B cell (primary cell): Measurements from ENCODE around the gene PALLD.

Experiments
- EZH2 ChIP-seq: IDR thresholded peaks from 2 replicates; pipeline ENCODE4 v1.6.1; 2012; ENCODE audit warnings: borderline replicate concordance, low read depth, mild to moderate bottlenecking, moderate library complexity, low read length; ENCODE audit not compliant: insufficient read depth, poor library complexity, severe bottlenecking
- TF ChIP-seq, protein P1 (sequence below): fragments of 200-600 bp; IDR thresholded peaks from one replicate; pipeline ENCODE4 v1.8.0; 2022; ENCODE audit warnings: antibody characterized with exemption, mild to moderate bottlenecking

DNA sequence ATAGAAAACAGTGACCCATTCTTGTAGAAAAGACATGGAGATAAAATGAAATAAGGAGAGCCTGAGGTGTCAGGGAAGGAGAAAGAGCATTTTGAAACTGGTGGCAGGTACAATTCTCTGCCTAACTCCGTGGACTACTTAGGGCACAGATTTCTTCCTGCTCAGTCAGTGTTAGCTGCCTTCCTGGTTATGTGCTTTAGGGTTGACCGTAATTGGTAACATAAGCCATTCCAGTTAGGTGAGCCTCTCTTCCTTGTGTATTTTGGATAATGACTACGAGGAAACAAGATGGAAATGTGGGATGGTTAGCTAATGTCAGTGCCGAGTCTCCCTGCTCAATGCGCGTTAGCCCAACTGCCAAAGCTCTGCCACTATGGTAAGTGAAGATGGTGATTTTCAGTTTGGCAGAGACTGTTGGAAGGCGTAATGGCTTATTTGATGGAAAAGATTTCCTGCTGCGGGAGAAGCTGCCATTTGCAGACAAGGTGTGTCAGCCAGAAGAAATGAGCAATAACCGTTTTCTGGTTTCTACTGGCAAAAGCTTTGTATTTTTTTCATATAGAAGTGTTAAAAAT, 339.1 kb downstream of the PALLD start:
- TF ChIP-seq, protein P1, sequence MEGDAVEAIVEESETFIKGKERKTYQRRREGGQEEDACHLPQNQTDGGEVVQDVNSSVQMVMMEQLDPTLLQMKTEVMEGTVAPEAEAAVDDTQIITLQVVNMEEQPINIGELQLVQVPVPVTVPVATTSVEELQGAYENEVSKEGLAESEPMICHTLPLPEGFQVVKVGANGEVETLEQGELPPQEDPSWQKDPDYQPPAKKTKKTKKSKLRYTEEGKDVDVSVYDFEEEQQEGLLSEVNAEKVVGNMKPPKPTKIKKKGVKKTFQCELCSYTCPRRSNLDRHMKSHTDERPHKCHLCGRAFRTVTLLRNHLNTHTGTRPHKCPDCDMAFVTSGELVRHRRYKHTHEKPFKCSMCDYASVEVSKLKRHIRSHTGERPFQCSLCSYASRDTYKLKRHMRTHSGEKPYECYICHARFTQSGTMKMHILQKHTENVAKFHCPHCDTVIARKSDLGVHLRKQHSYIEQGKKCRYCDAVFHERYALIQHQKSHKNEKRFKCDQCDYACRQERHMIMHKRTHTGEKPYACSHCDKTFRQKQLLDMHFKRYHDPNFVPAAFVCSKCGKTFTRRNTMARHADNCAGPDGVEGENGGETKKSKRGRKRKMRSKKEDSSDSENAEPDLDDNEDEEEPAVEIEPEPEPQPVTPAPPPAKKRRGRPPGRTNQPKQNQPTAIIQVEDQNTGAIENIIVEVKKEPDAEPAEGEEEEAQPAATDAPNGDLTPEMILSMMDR = no peak
- TF ChIP-seq EZH2 = no peak
